Endothelial cell of umbilical vein (primary cell): ENCODE results near the gene ZNF442. TPM values are rescaled to one million over a fixed set of nuclear protein-coding genes. Genes with fewer than 3 reads are reported as not detected.

Experiments
- BruUV-seq: library from RNA; stranded (reverse); fragments of 400-500 nt; replicated peaks from 2 replicates; lab custom pipeline; 2021; lab: Mats Ljungman, UMichigan
- CTCF ChIA-PET: fragments of 300-600, 350-600 bp; sonication (Branson Sonifier 250); formaldehyde crosslinking; loops from one replicate; lab custom pipeline; 2021; ENCODE audit warnings: antibody characterized with exemption, inconsistent platforms; lab: Charles Lee
- POLR2A ChIA-PET: fragments of 300-600, 350-600 bp; sonication (Branson Sonifier 250); formaldehyde crosslinking; loops from one replicate; lab custom pipeline; 2021; ENCODE audit warnings: antibody characterized with exemption, inconsistent platforms; lab: Charles Lee
- DNase-seq: peaks from one replicate; pipeline ENCODE4 v3.0.0-alpha.2; 2011; ENCODE audit warnings: low read depth, low spot score
- FAIRE-seq: peaks from 2 replicates; lab custom pipeline; 2011; peaks lifted over from hg19 to GRCh38; lab: Jason Lieb, UNC
- H2AFZ ChIP-seq: 2 replicates; pipeline ENCODE4 v1.6.0; 2012; ENCODE audit warnings: low read depth, low read length, control low read depth, inconsistent platforms
- H3K27ac ChIP-seq: 2 replicates; pipeline ENCODE4 v1.5.1; 2011; ENCODE audit warnings: low read depth, mild to moderate bottlenecking, control low read depth, low read length, moderate library complexity; ENCODE audit not compliant: insufficient read depth
- H3K27me3 ChIP-seq, 2 experiments: 2 replicates each; pipeline versions ENCODE4 v1.6.0 to v1.6.1; 2011; ENCODE audit warnings: low read length in 2 of 2, mixed read lengths in 1 of 2; ENCODE audit not compliant: control insufficient read depth in 2 of 2, insufficient read depth in 2 of 2
- H3K36me3 ChIP-seq, 2 experiments: 2 replicates in 1 of 2; 3 replicates in 1 of 2; pipeline ENCODE4 v1.5.1; 2011; ENCODE audit warnings: low read length in 2 of 2, mild to moderate bottlenecking in 1 of 2, moderate library complexity in 1 of 2; ENCODE audit not compliant: control insufficient read depth in 2 of 2, insufficient read depth in 2 of 2; ENCODE audit errors: extremely low read depth in 1 of 2
- H3K4me1 ChIP-seq: 3 replicates; pipeline ENCODE4 v1.5.1; 2011; ENCODE audit warnings: mild to moderate bottlenecking, low read length; ENCODE audit not compliant: control insufficient read depth, insufficient read depth; ENCODE audit errors: extremely low read depth
- H3K4me2 ChIP-seq: 2 replicates; pipeline ENCODE4 v1.6.1; 2011; ENCODE audit warnings: low read length, control low read depth, mixed read lengths; ENCODE audit not compliant: insufficient read depth
- H3K4me3 ChIP-seq, 3 experiments: fragments of 200-600 bp in 1 of 3; sonication (generic), shearing (Covaris generic) in 1 of 3; replicated peaks in 1 of 3; 2 replicates each; pipeline ENCODE4 v1.5.1; 2011 to 2016; ENCODE audit warnings: control low read depth in 3 of 3, low read length in 3 of 3, mild to moderate bottlenecking in 2 of 3, inconsistent platforms in 1 of 3, low read depth in 1 of 3, moderate library complexity in 1 of 3; ENCODE audit not compliant: insufficient read depth in 1 of 3
- H3K79me2 ChIP-seq: 2 replicates; pipeline ENCODE4 v1.6.0; 2012; ENCODE audit warnings: low read length, inconsistent platforms; ENCODE audit not compliant: control insufficient read depth, insufficient read depth
- H3K9ac ChIP-seq: replicated peaks from 2 replicates; pipeline ENCODE3; 2011; ENCODE audit warnings: low read length, control low read depth; ENCODE audit not compliant: insufficient read depth; ENCODE audit errors: extremely low read depth
- H3K9me1 ChIP-seq: replicated peaks from 3 replicates; pipeline ENCODE4 v1.6.0; 2011; ENCODE audit warnings: mild to moderate bottlenecking, low read length; ENCODE audit not compliant: control insufficient read depth, insufficient read depth; ENCODE audit errors: extremely low read depth
- H3K9me3 ChIP-seq: replicated peaks from 2 replicates; pipeline ENCODE4 v1.5.1; 2012; ENCODE audit warnings: low read length, inconsistent platforms; ENCODE audit not compliant: control insufficient read depth, insufficient read depth
- H4K20me1 ChIP-seq: replicated peaks from 2 replicates; pipeline ENCODE3; 2011; ENCODE audit warnings: mild to moderate bottlenecking, low read length; ENCODE audit not compliant: control insufficient read depth, insufficient read depth; ENCODE audit errors: extremely low read depth
- EZH2 ChIP-seq: IDR thresholded peaks from 2 replicates; pipeline ENCODE4 v1.6.1; 2012; ENCODE audit warnings: borderline replicate concordance, low read depth, mild to moderate bottlenecking, moderate library complexity, low read length, inconsistent platforms; ENCODE audit not compliant: severe bottlenecking
- FOS ChIP-seq: IDR thresholded peaks from 2 replicates; pipeline ENCODE4 v1.6.1; 2011; ENCODE audit warnings: mild to moderate bottlenecking, low read length, moderate library complexity, borderline replicate concordance; ENCODE audit not compliant: insufficient read depth
- GATA2 ChIP-seq: IDR thresholded peaks from 2 replicates; pipeline ENCODE4 v1.7.0; 2011; ENCODE audit warnings: low read depth, mild to moderate bottlenecking, moderate library complexity, mixed read lengths, low read length; ENCODE audit not compliant: insufficient read length, insufficient read depth
- JUN ChIP-seq: IDR thresholded peaks from 2 replicates; pipeline ENCODE4 v1.6.1; 2011; ENCODE audit warnings: borderline replicate concordance, low read depth; ENCODE audit not compliant: insufficient read length, insufficient read depth
- MYC ChIP-seq: IDR thresholded peaks from one replicate; pipeline ENCODE4 v1.6.1; 2011; ENCODE audit warnings: mild to moderate bottlenecking, low read depth, low read length
- POLR2A ChIP-seq: IDR thresholded peaks from 2 replicates; pipeline ENCODE4 v1.6.1; 2012; ENCODE audit warnings: low read depth, mild to moderate bottlenecking, control low read depth, low read length
- POLR2AphosphoS5 ChIP-seq: IDR thresholded peaks from 2 replicates; pipeline ENCODE4 v1.6.1; 2012; ENCODE audit warnings: low read depth, mild to moderate bottlenecking, control low read depth, low read length, moderate library complexity; ENCODE audit not compliant: insufficient read depth
- dilution Hi-C: fragments of 300-500 bp; cut with MboI; formaldehyde crosslinking; loops from one replicate; pipeline ENCODE4 v1.15.0; 2019; ENCODE audit warnings: low sequenced_read_pairs; ENCODE audit not compliant: extremely low pct_ligation_motif_present
- intact Hi-C: fragments of 100-400 bp; cut with micrococcal nuclease; formaldehyde crosslinking; loops from one replicate; pipeline ENCODE4 v1.10.0; 2022
- polyA plus RNA-seq, 4 experiments: library from polyadenylated mRNA; depleted of rRNA in 3 of 4; stranded (reverse) in 3 of 4; unstranded in 1 of 4; fragments of >200 nt; gene quantifications; 2 replicates each; pipeline versions ENCODE4 v1.2.1 to v1.2.3, GENCODE V29; 2011 to 2012; ENCODE audit warnings: missing spikeins in 1 of 4
- total RNA-seq: library from RNA; stranded (reverse); gene quantifications from 2 replicates; pipeline ENCODE4 v1.2.3, GENCODE V29; 2021
- TF ChIP-seq, protein P1 (sequence below), 2 donors: IDR thresholded peaks; 1 replicate in 1 of 2; 2 replicates in 1 of 2; pipeline ENCODE4 v1.5.1; 2011; ENCODE audit warnings: low read length in 2 of 2, mild to moderate bottlenecking in 2 of 2, moderate library complexity in 2 of 2, control low read depth in 1 of 2, inconsistent platforms in 1 of 2, low read depth in 1 of 2; ENCODE audit not compliant: insufficient read depth in 1 of 2; ENCODE audit errors: extremely low read depth in 1 of 2
- TF ChIP-seq, protein P2 (sequence below): IDR thresholded peaks from 2 replicates; pipeline ENCODE4 v1.6.1; 2011; ENCODE audit not compliant: insufficient read depth, insufficient read length

ZNF442 gene
- total and polyA plus RNA-seq, 2 donors (not counting 3 experiments of a cell fraction or from before 2014, with no cell fraction given): 0.21 to 0.93 TPM

DNA sequence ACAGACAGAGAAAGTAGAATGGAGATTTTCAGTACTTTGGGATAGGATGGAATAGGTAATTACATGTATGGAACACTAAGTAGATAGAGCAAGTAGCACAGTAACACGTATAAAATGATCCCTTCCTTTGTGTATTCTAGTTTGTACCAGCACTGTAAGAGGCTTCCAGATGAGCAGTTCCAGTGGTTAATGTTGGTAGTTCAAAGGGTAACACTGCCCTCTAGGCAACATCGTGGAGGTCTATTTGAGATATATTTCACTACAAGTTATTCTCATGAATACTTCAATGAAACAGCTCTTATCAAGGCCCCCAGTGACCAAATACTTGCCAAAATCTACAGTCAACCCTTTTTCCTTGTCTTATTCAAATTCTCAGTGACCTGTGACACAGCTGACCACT, 18.6 kb downstream of the ZNF442 start:
- H2AFZ ChIP-seq: no peak overlapping the region
- H3K36me3 ChIP-seq: no peaks in the 10 kb centered on the region
- H3K79me2 ChIP-seq: no peaks in the 10 kb centered on the region
- POLR2A ChIA-PET: no interaction called here
- CTCF ChIA-PET: no interaction called here
- TF ChIP-seq GATA2 (no peak), FOS (no peak), JUN (no peak), POLR2A (no peak), POLR2AphosphoS5 (no peak), MYC (no peak), EZH2 (no peak)
- TF ChIP-seq, protein P1, sequence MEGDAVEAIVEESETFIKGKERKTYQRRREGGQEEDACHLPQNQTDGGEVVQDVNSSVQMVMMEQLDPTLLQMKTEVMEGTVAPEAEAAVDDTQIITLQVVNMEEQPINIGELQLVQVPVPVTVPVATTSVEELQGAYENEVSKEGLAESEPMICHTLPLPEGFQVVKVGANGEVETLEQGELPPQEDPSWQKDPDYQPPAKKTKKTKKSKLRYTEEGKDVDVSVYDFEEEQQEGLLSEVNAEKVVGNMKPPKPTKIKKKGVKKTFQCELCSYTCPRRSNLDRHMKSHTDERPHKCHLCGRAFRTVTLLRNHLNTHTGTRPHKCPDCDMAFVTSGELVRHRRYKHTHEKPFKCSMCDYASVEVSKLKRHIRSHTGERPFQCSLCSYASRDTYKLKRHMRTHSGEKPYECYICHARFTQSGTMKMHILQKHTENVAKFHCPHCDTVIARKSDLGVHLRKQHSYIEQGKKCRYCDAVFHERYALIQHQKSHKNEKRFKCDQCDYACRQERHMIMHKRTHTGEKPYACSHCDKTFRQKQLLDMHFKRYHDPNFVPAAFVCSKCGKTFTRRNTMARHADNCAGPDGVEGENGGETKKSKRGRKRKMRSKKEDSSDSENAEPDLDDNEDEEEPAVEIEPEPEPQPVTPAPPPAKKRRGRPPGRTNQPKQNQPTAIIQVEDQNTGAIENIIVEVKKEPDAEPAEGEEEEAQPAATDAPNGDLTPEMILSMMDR (IDR thresholded peaks at IDR 0.05; ENCODE audit: extremely low read depth in 1 of 2, insufficient read depth in 1 of 2, low read depth in 1 of 2, low read length in 2 of 2): no peak
- TF ChIP-seq, protein P2, sequence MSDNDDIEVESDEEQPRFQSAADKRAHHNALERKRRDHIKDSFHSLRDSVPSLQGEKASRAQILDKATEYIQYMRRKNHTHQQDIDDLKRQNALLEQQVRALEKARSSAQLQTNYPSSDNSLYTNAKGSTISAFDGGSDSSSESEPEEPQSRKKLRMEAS: no peak
- H3K9me3 ChIP-seq: peaks cover 14% of the 10 kb centered on the region
- H3K4me1 ChIP-seq: no peaks in the 10 kb centered on the region
- no peak overlapping the region for H3K9ac ChIP-seq
- BruUV-seq: no TSS peak
- H3K4me2 ChIP-seq: no peak overlapping the region
- no peaks in the 10 kb centered on the region for H4K20me1 ChIP-seq
- dilution Hi-C loops (no loop called here), intact Hi-C loops (no loop called here)
- no peak overlapping the region for H3K27ac ChIP-seq
- no peak for FAIRE-seq
- H3K4me3 ChIP-seq: no peak overlapping the region
- no peaks in the 10 kb centered on the region for H3K27me3 ChIP-seq
- H3K9me1 ChIP-seq: no peaks in the 10 kb centered on the region
- DNase-seq: no peak
